SJCRH30 (cell line): Measurements from ENCODE around the gene HAPSTR1. TPM values are rescaled to one million over a fixed set of nuclear protein-coding genes. Genes with fewer than 3 reads are reported as not detected.
"Not testable (repeated sequence)": the region's sequence is repeated elsewhere in the genome, so short reads cannot be mapped to it uniquely, and the experiment has no call there.

ENCODE experiments used
- DNase-seq, 2 experiments: peaks; one replicate each; pipeline ENCODE4 v3.0.0-alpha.2; 2015 to 2020
- H3K27ac ChIP-seq: fragments of 250-450 bp; sonication (Bioruptor Pico); 2 replicates; pipeline ENCODE4 v1.5.1; 2020; ENCODE audit warnings: mild to moderate bottlenecking, moderate library complexity
- H3K27me3 ChIP-seq: fragments of 250-450 bp; sonication (Bioruptor Pico); 2 replicates; pipeline ENCODE4 v1.5.1; 2020; ENCODE audit warnings: mild to moderate bottlenecking, moderate library complexity
- H3K36me3 ChIP-seq: fragments of 250-450 bp; sonication (Bioruptor Pico); 2 replicates; pipeline ENCODE4 v1.5.1; 2020; ENCODE audit warnings: mild to moderate bottlenecking, moderate library complexity
- H3K4me1 ChIP-seq: fragments of 250-450 bp; sonication (Bioruptor Pico); 2 replicates; pipeline ENCODE4 v1.5.1; 2020; ENCODE audit warnings: mild to moderate bottlenecking, moderate library complexity
- H3K4me3 ChIP-seq: fragments of 250-450 bp; sonication (Bioruptor Pico); 2 replicates; pipeline ENCODE4 v1.5.1; 2020; ENCODE audit warnings: mild to moderate bottlenecking, moderate library complexity
- H3K9me3 ChIP-seq: fragments of 250-450 bp; sonication (Bioruptor Pico); replicated peaks from 2 replicates; pipeline ENCODE4 v1.5.1; 2020; ENCODE audit warnings: mild to moderate bottlenecking, moderate library complexity
- total RNA-seq: library from RNA; depleted of rRNA; stranded (reverse); fragments of >200 nt; shearing (Covaris generic); gene quantifications from 2 replicates; pipeline ENCODE4 v1.2.3, GENCODE V29; 2014

HAPSTR1 gene
- total RNA-seq, 1 experiment from 2014 or later = 59.3 TPM

DNA sequence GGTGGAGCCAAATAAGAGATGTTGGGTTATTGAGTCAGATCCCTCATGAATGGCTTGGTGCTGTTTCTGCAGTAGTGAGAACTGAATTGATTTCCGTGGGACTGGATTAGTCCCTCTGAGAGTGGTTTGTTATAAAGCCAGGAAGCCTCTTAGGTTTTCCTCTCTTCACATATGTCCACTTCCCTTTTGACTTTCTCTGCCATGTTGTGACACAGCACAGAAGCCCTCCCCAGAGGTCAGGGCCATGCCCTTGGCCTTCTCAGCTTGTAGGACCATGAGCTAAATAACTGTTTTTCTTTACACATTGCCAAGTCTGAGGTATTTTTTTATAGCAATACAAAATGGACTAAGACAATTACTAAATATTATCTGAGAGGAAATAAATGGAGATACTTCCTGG lies 10.3 kb upstream of the HAPSTR1 start:
- H3K27ac ChIP-seq = no peak overlapping the region
- no peaks in the 10 kb centered on the region for H3K27me3 ChIP-seq
- H3K4me1 ChIP-seq = peaks cover 4% of the 10 kb centered on the region; the same call in 1 of the 2 replicates
- no peak for DNase-seq
- peaks cover 8% of the 10 kb centered on the region; the same call in 1 of the 2 replicates for H3K9me3 ChIP-seq
- H3K36me3 ChIP-seq = no peaks in the 10 kb centered on the region
- H3K4me3 ChIP-seq = no peak overlapping the region

DNA sequence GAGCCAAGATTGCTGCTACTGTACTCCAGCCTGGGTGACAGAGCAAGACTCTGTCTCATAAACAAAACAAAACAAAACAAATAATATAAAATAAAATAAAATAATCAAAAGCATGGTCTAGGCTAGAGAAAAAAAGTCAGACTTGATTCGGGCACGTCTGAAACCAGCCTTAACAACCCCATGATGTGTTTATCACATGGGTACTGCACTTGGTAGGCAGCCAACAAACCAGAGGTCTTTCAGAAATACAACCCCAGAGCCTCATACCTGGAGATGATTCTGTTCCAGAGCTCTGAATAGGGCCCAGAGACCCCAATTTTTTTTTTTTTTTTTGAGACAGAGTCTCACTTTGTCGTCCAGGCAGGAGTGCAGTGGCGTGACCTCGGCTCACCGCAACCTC lies 9.6 kb upstream of the HAPSTR1 start:
- Histone ChIP-seq H3K4me1 (peaks cover 4% of the 10 kb centered on the region; the same call in 1 of the 2 replicates), H3K4me3 (no peak overlapping the region), H3K36me3 (no peaks in the 10 kb centered on the region), H3K27ac (no peak overlapping the region), H3K9me3 (peaks cover 8% of the 10 kb centered on the region; the same call in 1 of the 2 replicates), H3K27me3 (no peaks in the 10 kb centered on the region)
- DNase-seq = no peak

DNA sequence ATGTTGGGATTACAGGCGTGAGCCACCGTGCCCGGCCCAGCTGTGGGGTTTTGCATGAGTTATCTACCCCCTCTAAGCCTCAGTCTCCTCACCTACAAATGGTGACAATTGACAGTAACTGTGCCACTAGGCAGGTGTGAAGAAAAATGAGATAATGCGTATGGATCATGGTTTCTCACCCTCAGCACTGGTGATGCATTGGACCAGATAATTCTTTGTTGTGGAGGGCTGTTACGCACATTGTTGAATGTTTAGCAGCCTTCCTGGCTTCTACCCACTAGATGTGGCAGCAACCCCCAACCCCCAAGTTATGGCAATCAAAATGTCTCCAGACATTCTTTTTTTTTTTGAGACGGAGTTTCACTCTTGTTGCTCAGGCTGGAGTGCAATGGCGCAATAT lies 9.0 kb upstream of the HAPSTR1 start:
- H3K4me1 ChIP-seq = peaks cover 4% of the 10 kb centered on the region; the same call in 1 of the 2 replicates
- DNase-seq = no peak
- H3K9me3 ChIP-seq = peaks cover 8% of the 10 kb centered on the region; the same call in 1 of the 2 replicates
- no peaks in the 10 kb centered on the region for H3K27me3 ChIP-seq
- no peak overlapping the region for H3K27ac ChIP-seq
- no peaks in the 10 kb centered on the region for H3K36me3 ChIP-seq
- H3K4me3 ChIP-seq = no peak overlapping the region

DNA sequence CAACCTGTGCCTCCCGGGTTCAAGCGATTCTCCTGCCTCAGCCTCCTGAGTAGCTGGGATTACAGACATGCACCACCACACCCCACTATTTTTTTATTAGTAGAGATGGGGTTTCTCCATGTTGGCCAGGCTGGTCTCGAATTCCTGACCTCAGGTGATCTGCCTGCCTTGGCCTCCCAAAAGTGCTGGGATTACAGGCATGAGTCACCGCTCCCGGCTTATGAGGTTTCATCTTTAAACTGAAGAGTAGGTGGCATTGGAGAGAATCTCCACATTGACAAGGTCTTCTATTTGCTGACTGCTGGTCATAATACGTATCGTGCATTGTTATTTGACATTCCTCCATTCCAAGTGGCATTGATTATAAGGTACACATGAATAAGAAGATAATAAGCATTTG lies 3.7 kb upstream of the HAPSTR1 start:
- H3K36me3 ChIP-seq, H3K4me1 ChIP-seq, DNase-seq, H3K27me3 ChIP-seq, H3K4me3 ChIP-seq, H3K9me3 ChIP-seq, H3K27ac ChIP-seq: not testable (repeated sequence)

DNA sequence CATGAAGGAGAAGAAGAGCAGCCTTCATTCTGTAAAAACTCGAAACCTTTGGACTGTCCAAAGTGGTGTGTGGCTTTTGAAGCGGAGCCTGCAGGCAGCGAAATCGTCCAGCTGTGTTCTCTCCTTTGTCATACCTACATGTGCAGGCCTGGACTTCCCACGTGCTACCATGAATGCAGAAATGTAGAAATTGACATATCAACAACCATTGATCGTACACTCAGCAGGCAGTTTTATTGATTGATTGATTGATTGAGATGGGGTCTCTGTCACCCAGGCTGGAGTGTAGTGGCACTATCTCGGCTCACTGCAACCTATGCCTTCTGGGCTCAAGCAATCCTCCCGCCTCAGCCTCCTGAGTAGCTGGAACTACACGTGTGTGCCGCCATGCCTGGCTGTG lies 2.6 kb upstream of the HAPSTR1 start:
- H3K27ac ChIP-seq = no peak overlapping the region
- no peak for DNase-seq

DNA sequence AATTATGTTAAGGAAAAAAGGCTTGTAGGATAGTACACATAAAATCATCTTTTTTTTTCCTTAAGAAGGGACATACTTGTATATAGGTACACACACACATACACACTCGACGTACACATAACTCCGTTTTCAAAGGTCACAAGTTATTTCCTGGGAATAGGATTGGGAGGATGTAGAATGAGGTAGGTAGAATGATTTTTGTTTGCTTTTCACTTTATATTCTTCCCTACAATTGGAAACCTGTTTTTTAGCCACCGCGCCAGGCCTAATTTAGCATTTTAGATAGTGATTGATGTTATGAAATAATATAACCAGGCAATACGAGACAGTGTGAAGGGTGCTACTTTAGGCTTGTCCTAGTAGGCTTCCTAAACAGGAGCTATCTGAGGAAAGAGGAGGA lies 1.8 kb upstream of the HAPSTR1 start:
- H3K4me3 ChIP-seq = no peak overlapping the region
- no peak for DNase-seq
- H3K27me3 ChIP-seq = no peaks in the 10 kb centered on the region
- H3K9me3 ChIP-seq = no peaks in the 10 kb centered on the region
- no peak overlapping the region for H3K27ac ChIP-seq
- peaks cover 8% of the 10 kb centered on the region; the same call in 1 of the 2 replicates for H3K4me1 ChIP-seq
- H3K36me3 ChIP-seq = peaks cover 15% of the 10 kb centered on the region

More for the DNA sequence above, 2.6 kb upstream of the HAPSTR1 start:
- Histone ChIP-seq H3K9me3 (no peaks in the 10 kb centered on the region), H3K4me3 (no peak overlapping the region), H3K4me1 (0 out of 2 replicates have a peak, but pooled peaks cover under 1% of the 10 kb centered on the region), H3K27me3 (no peaks in the 10 kb centered on the region), H3K36me3 (peaks cover 10% of the 10 kb centered on the region)

DNA sequence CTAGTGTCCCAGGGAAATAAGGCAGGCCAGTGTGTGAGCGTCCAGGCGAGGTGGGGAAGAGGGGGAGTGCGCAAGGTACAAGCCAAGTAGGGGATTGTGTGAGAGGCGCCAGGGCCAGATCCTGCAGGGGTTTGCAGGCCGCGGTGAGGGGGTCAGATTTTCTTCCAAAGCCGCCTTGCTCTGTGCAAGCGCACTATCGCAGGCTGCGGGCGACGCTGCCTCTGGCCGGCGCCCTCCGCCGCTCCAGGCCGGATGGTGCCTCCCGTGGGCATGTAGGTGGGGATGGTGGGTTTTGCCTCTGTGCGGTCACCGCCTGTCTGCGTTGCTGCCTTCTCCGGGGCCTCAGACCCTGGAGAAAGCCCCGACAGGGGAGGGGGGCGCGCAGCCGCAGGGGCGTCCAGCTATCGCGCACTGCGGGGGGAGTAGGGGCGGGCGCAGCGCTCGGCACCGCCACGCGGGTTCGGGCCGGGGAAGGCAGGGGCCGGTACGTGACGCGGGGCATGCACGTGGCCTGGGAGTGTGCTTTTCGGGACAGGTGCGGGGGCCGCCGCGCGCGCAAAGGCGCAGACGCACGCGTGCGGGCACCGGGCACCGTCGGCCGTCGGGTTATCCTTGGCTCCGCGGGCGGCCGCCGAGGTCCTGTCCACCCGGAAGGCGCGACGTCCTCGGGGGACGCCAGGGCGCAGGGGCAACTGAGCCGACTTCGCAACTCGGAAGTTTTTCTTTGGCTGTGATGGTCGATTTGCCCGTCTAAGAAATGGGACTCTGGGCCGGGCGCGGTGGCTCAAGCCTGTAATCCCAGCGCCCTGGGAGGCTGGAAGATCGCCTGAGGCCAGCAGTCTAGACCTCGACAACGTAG lies 1.1 kb upstream of the HAPSTR1 start:
- Histone ChIP-seq H3K27ac (peak overlapping the region; percentile 60), H3K4me1 (peaks cover 12% of the 10 kb centered on the region), H3K27me3 (no peaks in the 10 kb centered on the region), H3K4me3 (peak overlapping the region; percentile 61), H3K36me3 (peaks cover 21% of the 10 kb centered on the region), H3K9me3 (no peaks in the 10 kb centered on the region)
- no peak for DNase-seq

DNA sequence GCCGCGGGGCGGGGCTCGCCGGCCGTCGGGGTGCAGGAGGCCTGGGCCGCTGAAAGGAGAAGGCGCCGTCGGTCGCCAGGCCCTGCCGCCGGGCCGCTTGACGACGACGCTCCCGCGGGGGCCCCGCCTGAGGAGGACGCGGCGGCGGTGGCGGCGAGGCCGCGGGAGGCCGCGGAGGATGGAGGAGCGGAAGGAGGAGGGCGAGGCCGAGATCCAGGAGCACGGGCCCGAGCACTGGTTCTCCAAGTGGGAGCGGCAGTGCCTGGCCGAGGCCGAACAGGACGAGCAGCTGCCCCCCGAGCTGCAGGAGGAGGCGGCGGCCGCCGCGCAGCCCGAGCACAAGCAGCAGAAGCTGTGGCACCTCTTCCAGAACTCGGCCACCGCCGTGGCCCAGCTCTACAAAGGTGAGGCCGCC lies 430 bp downstream of the HAPSTR1 start:
- peak; percentile 24 to 26 for DNase-seq
- H3K36me3 ChIP-seq = peaks cover 36% of the 10 kb centered on the region
- no peaks in the 10 kb centered on the region for H3K9me3 ChIP-seq
- no peaks in the 10 kb centered on the region for H3K27me3 ChIP-seq
- H3K4me3 ChIP-seq = peak overlapping the region; percentile 93
- H3K4me1 ChIP-seq = peaks cover 12% of the 10 kb centered on the region
- H3K27ac ChIP-seq = peak overlapping the region; percentile 93

DNA sequence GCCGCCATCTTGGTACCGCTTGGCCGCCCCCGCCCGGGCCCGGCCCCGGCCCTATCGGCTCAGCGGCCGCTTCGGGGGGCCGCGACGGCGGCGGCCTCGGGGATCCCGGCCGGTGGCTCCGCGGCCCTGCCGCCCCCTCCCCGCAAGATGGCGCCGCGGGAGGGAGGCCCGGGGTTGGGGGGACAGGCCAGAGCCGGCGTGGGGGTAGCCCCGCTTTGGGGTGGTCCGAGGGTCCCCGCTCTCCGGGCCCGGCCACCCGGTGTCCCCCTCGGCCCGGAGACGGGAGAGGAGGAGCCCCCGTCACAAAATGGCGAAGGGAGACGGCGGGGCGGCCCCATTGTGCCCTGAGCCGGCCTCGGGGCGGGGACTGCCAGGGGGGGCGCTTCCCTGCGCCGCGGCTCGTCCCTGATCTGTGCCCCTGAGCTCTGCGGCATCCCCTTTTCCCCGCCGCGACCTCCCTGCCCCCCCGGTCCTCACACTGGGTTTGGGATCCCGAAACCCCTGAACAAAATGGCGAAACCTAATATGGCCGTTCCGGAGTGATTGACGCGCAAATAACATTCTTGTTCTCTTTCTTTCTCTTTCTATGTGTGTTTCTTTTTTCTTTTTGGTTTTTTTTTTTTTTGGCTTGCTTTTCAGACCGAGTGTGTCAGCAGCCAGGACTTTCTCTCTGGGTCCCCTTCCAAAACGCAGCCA lies 986 bp downstream of the HAPSTR1 start:
- peak overlapping the region; percentile 93 for H3K4me3 ChIP-seq
- no peaks in the 10 kb centered on the region for H3K9me3 ChIP-seq
- peak overlapping the region; percentile 93 for H3K27ac ChIP-seq
- H3K36me3 ChIP-seq = peaks cover 40% of the 10 kb centered on the region
- H3K27me3 ChIP-seq = no peaks in the 10 kb centered on the region
- peak; percentile 42 to 47 for DNase-seq
- peaks cover 12% of the 10 kb centered on the region for H3K4me1 ChIP-seq

DNA sequence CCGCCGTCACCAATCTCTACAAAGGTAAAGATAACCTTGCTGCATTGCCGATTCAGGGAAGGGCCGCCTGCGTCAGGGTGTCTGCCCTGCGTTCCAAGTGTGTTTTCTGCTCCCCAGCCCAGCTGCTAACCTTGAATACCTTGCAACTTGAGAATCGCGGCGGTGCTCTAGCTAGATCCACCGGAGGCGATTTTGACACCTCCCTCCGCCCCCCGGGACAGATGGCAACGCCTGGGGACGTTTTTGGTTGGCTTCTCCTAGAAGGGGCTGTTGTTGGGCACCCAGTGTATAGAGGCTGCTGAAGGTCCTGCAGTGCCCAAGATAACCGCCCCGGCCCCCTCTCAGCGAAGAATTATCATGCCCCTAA lies 1.5 kb downstream of the HAPSTR1 start:
- Histone ChIP-seq H3K4me3 (peak overlapping the region; percentile 93), H3K27me3 (no peaks in the 10 kb centered on the region), H3K36me3 (peaks cover 45% of the 10 kb centered on the region), H3K27ac (peak overlapping the region; percentile 93), H3K4me1 (peaks cover 12% of the 10 kb centered on the region), H3K9me3 (no peaks in the 10 kb centered on the region)
- DNase-seq = peak; percentile 46 to 61

DNA sequence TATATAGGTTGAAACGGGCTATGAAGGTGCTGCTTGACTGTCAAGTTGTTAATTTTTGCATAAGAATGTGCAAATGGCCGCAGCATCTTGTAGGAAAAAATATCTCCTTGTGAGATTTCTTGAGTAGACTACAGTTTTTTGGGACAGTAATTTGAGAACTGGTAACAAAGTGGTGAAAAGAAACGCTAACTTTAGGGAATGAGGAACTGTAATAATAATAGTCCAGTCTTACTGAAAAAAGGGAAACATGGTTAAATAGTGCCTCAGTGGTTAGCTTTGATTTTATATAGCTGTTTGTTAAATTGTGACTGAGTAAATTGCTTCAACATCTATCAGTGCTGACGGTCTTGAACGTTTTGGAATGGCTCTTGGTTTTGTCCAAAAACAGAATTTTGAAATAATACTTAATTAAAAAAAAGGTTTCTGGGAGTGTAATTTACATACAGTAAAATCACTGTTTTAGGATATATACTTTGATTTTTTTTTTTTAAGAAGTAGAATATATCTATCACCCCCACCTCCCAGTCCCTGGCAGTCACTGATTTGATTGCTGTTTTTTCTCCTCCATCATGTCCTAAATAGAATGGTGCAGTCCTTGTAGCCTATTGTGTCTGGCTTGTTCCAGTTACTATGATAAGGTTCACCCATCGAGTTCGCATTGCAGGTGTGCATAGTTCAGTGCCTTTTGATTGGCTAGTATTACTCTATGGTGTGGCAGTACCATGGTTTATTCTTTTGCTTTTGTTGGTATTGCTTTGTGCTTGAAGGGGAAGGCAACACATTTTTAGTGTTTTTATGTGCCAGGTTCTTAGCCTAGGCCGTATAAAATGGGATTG lies 2.8 kb downstream of the HAPSTR1 start:
- peak overlapping the region; percentile 93 for H3K4me3 ChIP-seq
- peaks cover 55% of the 10 kb centered on the region for H3K36me3 ChIP-seq
- no peak for DNase-seq
- no peak overlapping the region for H3K27ac ChIP-seq
- H3K9me3 ChIP-seq = no peaks in the 10 kb centered on the region
- H3K27me3 ChIP-seq = no peaks in the 10 kb centered on the region
- peaks cover 12% of the 10 kb centered on the region for H3K4me1 ChIP-seq

DNA sequence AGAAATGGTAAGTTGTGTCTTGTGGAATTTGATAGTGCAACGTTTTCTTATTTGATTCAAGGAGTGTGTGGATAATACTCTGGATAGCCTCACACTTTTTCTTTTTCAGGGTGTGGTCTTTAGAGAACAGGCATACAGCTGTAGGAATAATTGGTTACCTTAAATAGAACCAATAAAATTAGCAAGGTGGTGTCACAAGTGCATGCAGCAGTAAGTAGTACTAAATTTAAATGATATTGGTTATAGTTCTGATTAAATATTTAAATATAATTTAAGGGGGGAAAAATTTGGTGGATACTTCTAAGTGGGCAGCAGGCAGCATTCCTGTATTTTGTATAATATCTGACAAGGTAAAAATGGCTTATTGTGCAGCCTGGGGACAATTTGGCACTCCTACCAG lies 3.7 kb downstream of the HAPSTR1 start:
- no peak for DNase-seq
- Histone ChIP-seq H3K27me3 (no peaks in the 10 kb centered on the region), H3K9me3 (no peaks in the 10 kb centered on the region), H3K27ac (no peak overlapping the region), H3K4me1 (peaks cover 12% of the 10 kb centered on the region), H3K36me3 (peaks cover 64% of the 10 kb centered on the region), H3K4me3 (no peak overlapping the region)

DNA sequence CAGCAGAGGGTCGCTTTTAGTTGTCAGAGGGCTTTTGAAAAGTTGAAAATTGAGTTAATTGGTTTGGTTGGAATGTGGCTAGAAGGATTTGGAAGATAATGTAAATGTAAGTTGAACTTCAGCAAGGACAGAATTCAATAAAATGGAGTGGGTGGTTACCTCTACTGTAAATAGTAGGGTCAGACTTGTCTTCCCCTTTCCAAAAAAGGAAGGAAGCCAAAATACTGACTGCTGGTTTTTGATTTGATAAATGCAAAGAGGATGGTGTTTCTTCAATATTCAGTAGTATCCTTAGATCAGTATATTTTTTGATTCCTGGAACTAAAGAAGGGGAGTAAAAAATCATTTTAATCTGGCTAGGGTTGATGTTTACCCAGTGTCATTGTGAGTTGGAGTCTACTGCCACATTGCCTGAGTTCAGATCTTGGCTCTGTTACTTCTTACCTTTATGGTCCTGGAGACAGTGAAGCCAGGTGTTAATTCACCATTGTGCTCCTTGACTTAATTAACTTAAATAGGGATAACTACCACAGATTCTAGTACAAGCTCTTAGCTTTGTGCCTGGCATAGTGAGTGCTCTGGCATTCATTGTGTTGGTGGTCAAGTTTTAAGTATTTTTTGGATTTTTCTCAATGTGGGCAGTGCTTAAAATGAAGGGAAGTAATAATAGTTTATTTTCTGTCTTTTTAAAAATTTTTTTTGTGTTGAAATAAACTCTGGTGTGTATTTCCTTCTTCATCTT lies 4.4 kb downstream of the HAPSTR1 start:
- H3K36me3 ChIP-seq = peaks cover 71% of the 10 kb centered on the region
- no peaks in the 10 kb centered on the region for H3K27me3 ChIP-seq
- H3K4me1 ChIP-seq = peaks cover 12% of the 10 kb centered on the region
- H3K4me3 ChIP-seq = no peak overlapping the region
- no peaks in the 10 kb centered on the region for H3K9me3 ChIP-seq
- no peak overlapping the region for H3K27ac ChIP-seq
- DNase-seq = no peak

DNA sequence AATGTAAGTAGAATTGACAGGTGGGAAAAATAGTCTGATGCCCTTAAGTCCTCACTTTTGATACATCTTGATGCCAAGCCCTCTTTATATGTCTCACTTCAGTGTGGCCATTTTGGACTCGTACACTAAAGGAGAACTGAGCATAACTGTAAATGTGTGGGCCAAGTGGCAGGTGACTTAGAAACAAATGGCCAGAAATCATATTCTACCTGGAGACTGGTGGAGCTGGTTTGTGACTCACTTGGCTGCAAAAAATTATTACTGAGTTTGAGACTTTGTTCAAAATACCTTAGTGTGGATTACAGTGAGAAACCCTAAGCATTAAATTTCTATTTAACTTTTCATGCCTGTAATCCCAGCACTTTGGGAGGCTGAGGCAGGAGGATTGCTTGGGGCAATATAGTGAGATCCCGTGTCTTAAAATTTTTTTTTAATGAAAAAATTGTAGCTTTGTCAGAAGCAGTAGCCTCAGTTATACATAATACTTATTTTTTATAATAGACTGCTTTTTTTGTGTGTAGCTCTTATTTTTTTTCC lies 5.0 kb downstream of the HAPSTR1 start:
- Histone ChIP-seq H3K9me3 (no peaks in the 10 kb centered on the region), H3K4me1 (peaks cover 15% of the 10 kb centered on the region), H3K4me3 (no peak overlapping the region), H3K27me3 (no peaks in the 10 kb centered on the region), H3K36me3 (peaks cover 77% of the 10 kb centered on the region), H3K27ac (no peak overlapping the region)
- DNase-seq = no peak
